NCI-H774 (cell line): Measurements from ENCODE around the gene PRB4.
"Not testable (repeated sequence)": the region's sequence is repeated elsewhere in the genome, so short reads cannot be mapped to it uniquely, and the experiment has no call there.

Experiments
- DNase-seq: peaks from one replicate; lab custom pipeline; 2025; lab: John Stamatoyannopoulos, UW

Gene PRB4

GRCh38 chr12:11310336-11310735, at the start of gene PRB4:
PRB4 (minus strand) TSS chr12:11310436; CDS start chr12:11310398, 38 bp downstream.
- DNase-seq: no peak

- not testable (repeated sequence) for DNase-seq
These were observed 41.5 kb upstream of the PRB4 start for GRCh38 chr12:11351736-11352135.

DNA sequence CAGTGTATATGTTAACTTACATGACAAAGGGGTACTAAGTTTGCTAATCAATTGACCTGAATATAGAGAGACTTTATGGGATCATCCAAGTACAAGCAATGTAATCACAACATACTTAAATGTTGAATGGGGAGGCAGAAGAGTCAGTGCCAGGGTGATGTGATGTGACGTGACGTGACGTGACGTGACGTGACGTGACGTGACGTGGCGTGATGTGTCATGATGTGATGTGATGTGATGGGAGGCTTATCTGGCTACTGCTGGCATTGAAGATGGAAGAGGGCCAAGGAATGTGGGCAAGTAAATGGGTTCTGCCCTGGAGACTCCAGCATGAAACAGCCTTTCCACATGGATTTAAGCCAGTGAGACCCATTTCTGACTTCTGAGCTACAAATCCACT, 38.2 kb upstream of the PRB4 start:
- no peak for DNase-seq

DNA sequence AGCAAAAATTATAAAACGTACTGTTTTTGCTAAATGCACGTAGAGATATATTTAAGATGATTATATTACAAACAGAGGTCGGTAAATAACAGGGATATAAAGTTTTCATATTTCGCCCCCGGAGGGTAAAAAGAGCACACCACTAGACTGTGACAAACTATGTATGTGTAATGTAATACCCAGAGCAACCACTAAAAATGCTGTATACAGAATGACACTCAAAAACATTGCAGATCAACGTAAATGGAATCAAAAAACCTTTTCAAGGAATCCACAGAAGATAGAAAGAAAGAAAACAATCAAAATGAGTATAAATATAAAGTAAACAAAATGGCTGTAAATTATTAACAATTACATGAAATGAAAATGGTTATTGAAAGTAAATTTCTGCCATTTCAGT, 37.6 kb upstream of the PRB4 start:
- DNase-seq: no peak

DNA sequence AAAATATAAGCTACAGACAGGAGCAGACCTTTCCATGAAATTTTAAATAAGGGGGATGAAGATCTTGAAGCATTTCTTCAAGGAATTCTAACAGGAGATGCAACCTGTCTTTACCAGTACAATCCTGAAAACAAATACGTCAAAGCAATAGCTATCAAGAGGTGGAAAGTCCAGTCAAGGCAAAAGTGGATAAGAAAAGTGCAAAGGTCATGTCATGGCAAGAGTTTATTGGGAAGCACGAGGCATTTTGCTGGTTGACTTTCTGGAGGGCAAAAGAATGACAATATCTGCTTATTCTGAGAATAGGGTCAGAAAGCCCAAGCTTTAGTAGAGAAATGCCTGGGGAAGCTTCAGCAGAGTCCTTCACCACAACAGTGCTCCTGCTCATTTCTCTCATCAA, 34.3 kb upstream of the PRB4 start:
- DNase-seq: no peak

DNA sequence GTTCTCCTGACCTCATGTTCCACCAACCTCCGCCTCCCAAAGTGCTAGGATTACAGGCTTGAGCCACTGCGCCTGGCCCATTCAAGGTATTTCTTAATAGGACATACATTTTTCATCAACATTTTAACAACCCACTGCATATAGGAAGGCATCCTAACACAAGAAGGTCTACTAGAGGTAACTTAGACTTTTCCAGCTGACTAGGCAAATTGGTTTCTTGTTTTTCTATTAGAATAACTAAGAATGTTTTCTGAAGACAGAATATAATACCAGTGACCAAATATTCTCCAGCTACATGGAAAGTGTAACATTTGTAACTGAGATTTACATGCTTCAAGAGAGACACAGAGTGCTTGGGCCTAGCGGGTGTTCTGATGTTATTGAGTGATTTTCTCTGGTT, 14.2 kb upstream of the PRB4 start:
- no peak for DNase-seq

DNA sequence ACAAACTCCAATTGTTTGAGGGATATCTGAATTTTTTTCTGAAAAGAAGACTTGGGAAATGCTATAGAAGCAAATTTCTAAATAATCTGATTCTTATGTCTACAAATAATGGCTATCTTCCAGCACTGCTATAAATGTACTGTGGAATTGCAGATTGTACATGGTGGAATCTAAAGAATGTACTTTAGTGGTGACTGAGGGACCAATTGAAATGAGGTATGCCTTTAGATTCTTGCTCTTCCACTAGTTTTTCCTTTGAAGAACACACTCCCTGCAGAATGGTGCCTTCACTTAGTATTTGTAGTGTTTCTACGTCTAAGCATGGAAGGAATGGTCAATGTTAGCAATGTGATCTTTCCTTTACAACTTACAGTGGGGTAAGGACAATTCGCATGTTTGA, 11.7 kb upstream of the PRB4 start:
- DNase-seq: no peak

DNA sequence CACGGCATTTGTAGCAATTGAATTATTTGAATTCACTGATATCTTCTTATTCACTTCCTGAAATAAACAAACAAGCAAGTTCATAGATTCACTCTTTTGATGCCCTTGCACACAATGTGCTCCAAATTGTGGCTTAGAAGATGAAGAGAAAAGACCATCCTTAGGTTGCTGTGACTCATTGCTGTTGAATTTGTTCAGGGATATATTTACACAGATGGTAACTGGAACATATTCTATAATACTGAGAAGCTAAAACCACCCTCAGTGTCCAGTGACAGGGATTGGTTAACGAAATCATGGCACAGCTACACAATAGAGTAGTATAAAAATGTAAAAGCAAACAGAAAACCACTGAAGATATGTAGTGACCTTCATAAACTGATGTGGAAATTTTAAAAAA, 3.1 kb downstream of the PRB4 start:
- DNase-seq: no peak

DNA sequence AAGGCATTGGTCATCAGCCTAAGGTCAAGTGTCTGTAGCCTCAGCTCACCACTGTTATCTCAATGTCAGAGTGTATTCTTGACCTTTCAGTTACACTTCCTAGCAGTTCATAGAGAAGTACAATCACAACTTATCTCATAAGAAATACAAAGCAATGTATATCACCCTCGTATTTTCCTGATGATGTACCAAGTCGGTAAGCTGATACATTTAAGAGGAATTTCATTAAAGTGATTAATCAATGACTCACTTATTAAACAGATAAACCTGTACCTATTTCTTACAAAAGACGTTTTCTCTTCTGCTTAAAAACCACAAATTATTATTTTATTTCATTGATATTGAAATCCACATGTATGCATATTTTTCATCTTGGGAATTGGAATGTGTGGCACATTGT, 36.8 kb downstream of the PRB4 start:
- DNase-seq: no peak

DNA sequence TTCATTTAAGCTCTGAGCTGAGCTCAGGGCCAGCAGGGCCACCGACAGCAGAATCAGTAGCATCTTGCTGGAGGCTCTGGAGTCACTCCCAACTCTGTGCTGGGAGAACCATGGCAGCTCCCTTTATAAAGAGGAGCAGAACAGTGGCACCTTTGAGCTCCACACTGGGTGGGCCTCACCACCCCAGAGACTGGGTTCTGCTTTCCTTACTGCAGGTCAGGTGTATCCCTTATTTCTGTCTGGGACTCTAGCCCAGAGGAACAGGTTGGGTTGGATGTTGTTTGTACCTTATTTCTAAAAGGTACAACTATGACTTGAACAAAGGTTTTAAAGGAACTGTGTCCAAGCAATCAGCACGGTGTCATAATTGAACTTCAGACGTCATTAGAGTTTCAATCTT, 40.6 kb downstream of the PRB4 start, which contains the start of gene PRB3:
PRB3 (minus strand) TSS at position 101 of the 400 bp plus-strand sequence; CDS start at position 63, 38 bp downstream.
- DNase-seq: no peak

GRCh38 chr12:11264501-11264900, 45.7 kb downstream of the PRB4 start:
- DNase-seq: no peak
